ENCODE results near the gene OPN4.

Gene OPN4

DNA sequence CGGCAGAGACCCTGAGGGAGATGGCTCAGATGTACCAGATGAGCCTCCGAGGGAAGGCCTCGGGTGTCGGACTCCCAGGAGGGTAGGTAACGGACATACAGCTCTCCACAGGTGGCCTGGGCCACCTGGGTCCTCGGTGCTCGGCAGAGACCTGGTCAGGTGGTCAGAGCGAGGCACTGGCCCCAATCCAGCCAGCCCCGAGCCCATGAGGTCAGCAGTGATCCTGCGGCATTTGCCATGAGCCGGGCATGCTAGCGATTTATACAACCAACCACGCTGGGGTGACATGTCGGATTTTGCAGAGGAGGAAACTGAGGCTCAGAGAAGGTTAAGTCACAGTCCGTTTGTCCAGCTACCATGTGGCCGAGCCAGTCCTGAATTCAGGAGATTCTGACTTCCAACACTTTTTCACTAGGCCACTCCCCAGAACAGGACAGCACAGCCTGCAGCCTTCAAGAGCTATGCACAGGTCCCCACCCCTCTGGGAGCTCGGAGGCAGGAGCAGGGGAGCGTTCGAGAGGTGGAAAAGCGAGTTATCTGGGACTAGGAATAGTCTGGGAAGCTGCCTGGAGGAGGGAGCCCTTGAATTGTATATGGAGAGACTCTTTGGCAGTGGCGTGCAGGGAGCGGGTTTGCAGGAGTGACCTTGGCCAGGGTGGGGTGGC is 27.5 kb downstream of the OPN4 start:
- Histone ChIP-seq H2AFZ (ENCODE audit: low read length) (no peak overlapping the region), H4K20me1 (ENCODE audit: insufficient read depth, low read length, poor library complexity, severe bottlenecking) (no peaks in the 10 kb centered on the region), H3K4me1 (ENCODE audit: insufficient read depth, low read length, poor library complexity, severe bottlenecking) (no peaks in the 10 kb centered on the region), H3K9me3 (ENCODE audit: insufficient read depth, low read depth, low read length) (no peaks in the 10 kb centered on the region), H3K79me2 (ENCODE audit: insufficient read depth, low read length) (no peaks in the 10 kb centered on the region), H3K9me2 (replicated peaks; ENCODE audit: low read depth, low read length) (no peaks in the 10 kb centered on the region), H3K4me3 (ENCODE audit: low read length, poor library complexity, severe bottlenecking) (no peak overlapping the region), H3K27me3 (ENCODE audit: insufficient read depth, low read length, poor library complexity, severe bottlenecking) (no peaks in the 10 kb centered on the region), H3K4me2 (ENCODE audit: low read depth, low read length, poor library complexity, severe bottlenecking) (no peak overlapping the region), H3K9ac (ENCODE audit: low read depth, low read length, poor library complexity, severe bottlenecking) (no peak overlapping the region), H3F3A (ENCODE audit: low read depth) (no peaks in the 10 kb centered on the region), H3K36me3 (ENCODE audit: insufficient read depth, low read length) (no peaks in the 10 kb centered on the region)
- TF ChIP-seq EZH2phosphoT487 (IDR thresholded peaks at IDR 0.05; ENCODE audit: borderline replicate concordance): no peak
- TF ChIP-seq, protein P1, sequence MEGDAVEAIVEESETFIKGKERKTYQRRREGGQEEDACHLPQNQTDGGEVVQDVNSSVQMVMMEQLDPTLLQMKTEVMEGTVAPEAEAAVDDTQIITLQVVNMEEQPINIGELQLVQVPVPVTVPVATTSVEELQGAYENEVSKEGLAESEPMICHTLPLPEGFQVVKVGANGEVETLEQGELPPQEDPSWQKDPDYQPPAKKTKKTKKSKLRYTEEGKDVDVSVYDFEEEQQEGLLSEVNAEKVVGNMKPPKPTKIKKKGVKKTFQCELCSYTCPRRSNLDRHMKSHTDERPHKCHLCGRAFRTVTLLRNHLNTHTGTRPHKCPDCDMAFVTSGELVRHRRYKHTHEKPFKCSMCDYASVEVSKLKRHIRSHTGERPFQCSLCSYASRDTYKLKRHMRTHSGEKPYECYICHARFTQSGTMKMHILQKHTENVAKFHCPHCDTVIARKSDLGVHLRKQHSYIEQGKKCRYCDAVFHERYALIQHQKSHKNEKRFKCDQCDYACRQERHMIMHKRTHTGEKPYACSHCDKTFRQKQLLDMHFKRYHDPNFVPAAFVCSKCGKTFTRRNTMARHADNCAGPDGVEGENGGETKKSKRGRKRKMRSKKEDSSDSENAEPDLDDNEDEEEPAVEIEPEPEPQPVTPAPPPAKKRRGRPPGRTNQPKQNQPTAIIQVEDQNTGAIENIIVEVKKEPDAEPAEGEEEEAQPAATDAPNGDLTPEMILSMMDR (conservative IDR thresholded peaks at IDR 0.05; ENCODE audit: low read length): no peak

- H3K9ac ChIP-seq (ENCODE audit: low read depth, low read length, poor library complexity, severe bottlenecking): no peak overlapping the region
- TF ChIP-seq, protein P1 (conservative IDR thresholded peaks at IDR 0.05; ENCODE audit: low read length): no peak
- no peaks in the 10 kb centered on the region for H3K4me1 ChIP-seq (ENCODE audit: insufficient read depth, low read length, poor library complexity, severe bottlenecking)
- H3F3A ChIP-seq (ENCODE audit: low read depth): no peaks in the 10 kb centered on the region
- H3K4me3 ChIP-seq (ENCODE audit: low read length, poor library complexity, severe bottlenecking): no peak overlapping the region
- H3K79me2 ChIP-seq (ENCODE audit: insufficient read depth, low read length): no peaks in the 10 kb centered on the region
- H3K27me3 ChIP-seq (ENCODE audit: insufficient read depth, low read length, poor library complexity, severe bottlenecking): no peaks in the 10 kb centered on the region
- H3K9me3 ChIP-seq (ENCODE audit: insufficient read depth, low read depth, low read length): no peaks in the 10 kb centered on the region
- no peak overlapping the region for H2AFZ ChIP-seq (ENCODE audit: low read length)
- H3K9me2 ChIP-seq (replicated peaks; ENCODE audit: low read depth, low read length): no peaks in the 10 kb centered on the region
- no peaks in the 10 kb centered on the region for H3K36me3 ChIP-seq (ENCODE audit: insufficient read depth, low read length)
- no peaks in the 10 kb centered on the region for H4K20me1 ChIP-seq (ENCODE audit: insufficient read depth, low read length, poor library complexity, severe bottlenecking)
- no peak overlapping the region for H3K4me2 ChIP-seq (ENCODE audit: low read depth, low read length, poor library complexity, severe bottlenecking)
Measured at GRCh38 chr10:86682675-86683074, 28.3 kb downstream of the OPN4 start.

DNA sequence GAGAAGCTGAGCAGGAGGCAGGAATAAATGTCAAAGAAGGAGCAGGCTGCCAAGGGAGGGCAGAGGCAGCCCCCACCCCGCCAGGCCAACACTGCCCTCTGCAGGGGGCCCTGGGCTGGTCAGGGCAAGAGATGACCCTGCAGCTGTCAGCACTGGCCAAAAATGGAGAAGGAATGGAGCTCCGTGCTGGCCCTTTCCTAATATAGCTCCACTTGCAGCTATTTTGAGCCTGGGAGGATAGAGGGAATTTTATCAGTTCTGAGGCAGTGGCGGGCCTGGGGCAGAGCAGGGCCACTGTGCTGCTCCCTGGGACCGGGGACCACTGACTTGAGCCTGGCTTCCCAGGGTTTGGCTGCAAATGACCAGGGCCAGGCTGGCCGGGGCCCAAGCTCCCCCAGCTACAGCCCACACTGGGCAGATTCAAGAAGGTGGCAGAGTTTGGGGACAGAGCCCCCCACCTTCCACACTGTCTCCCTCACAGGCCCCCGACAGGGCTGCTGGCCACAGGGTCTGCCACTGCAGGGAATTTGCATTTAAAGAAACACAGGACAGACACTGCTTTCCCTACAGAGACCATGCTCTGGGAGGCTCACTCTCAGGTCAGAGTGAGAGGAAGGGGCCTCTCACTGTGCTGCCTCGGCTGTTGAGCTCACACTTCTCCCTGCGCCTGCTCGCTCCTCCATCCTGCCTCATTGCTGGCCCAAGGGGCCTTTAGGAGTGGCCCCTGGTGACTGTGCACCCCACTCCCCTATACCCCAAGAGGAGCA is 30.2 kb downstream of the OPN4 start:
- Histone ChIP-seq H3K9me2 (replicated peaks; ENCODE audit: low read depth, low read length) (no peaks in the 10 kb centered on the region), H3K9me3 (ENCODE audit: insufficient read depth, low read depth, low read length) (no peaks in the 10 kb centered on the region), H3K9ac (ENCODE audit: low read depth, low read length, poor library complexity, severe bottlenecking) (no peak overlapping the region)

More for the DNA sequence above, 30.2 kb downstream of the OPN4 start:
- Histone ChIP-seq H3K79me2 (ENCODE audit: insufficient read depth, low read length) (no peaks in the 10 kb centered on the region), H4K20me1 (ENCODE audit: insufficient read depth, low read length, poor library complexity, severe bottlenecking) (no peaks in the 10 kb centered on the region), H3K4me3 (ENCODE audit: low read length, poor library complexity, severe bottlenecking) (no peak overlapping the region), H3K4me1 (ENCODE audit: insufficient read depth, low read length, poor library complexity, severe bottlenecking) (no peaks in the 10 kb centered on the region), H3K36me3 (ENCODE audit: insufficient read depth, low read length) (no peaks in the 10 kb centered on the region), H3K27me3 (ENCODE audit: insufficient read depth, low read length, poor library complexity, severe bottlenecking) (no peaks in the 10 kb centered on the region), H2AFZ (ENCODE audit: low read length) (no peak overlapping the region), H3F3A (ENCODE audit: low read depth) (no peaks in the 10 kb centered on the region), H3K4me2 (ENCODE audit: low read depth, low read length, poor library complexity, severe bottlenecking) (no peak overlapping the region)
- TF ChIP-seq, protein P1 (conservative IDR thresholded peaks at IDR 0.05; ENCODE audit: low read length): peak; percentile 47
- TF ChIP-seq EZH2phosphoT487 (IDR thresholded peaks at IDR 0.05; ENCODE audit: borderline replicate concordance): no peak
